ENCODE measurements around the gene GPX3. TPM values are rescaled to one million over a fixed set of nuclear protein-coding genes. Genes with fewer than 3 reads are reported as not detected.

Gene GPX3
- total and polyA plus RNA-seq, 9 of the 15 experiments (the other 6 are each of a cell fraction or from before 2014, with no cell fraction given): 0.25 to 0.86 TPM; not detected in 7

DNA sequence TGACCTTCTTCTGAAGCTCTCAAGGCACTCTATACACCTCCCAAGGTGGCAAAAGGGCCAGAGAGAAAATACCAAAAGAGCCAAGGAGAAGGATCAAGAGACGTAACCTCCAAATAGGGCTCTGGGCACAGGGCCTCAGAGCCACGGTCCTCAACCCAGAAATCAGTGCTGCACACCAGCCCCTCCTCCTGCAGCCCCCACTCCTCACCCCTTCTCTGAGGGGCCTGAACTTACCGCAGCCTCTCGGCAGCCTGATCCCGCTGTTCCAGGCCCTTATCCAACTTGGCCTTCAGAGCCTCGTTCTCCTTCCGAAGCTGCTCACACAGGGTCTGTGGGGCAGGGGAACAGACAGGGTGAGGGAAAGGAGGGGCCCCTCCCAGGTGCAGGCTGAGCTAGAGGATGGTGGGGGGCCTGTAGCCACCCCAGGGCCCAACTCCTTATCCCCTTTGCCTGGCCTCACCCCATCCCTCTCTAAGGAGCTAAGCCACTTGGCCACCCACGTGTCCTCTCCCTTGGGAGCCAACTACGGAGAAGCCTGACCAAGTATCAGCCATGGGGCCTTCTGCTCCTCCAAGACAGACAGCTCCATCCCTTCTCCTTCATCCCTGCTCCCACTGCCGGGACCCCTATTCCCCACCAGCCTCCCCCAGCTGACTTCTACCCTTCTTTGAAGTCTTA lies 31.7 kb downstream of the GPX3 start:
- POLR2A ChIA-PET: interaction anchor here (0.5 to 2.8 kb wide), 13 partner anchors 20 to 602 kb away, joined by 3 to 16 read pairs (median 3); partner anchors contain the start of genes ANXA6, RPS14 and TNIP1
- DNase-seq (ENCODE audit: extremely low read depth in 1 of 4, low spot score in 3 of 4) (no peak), ATAC-seq (peak; percentile 11; the same call in 2 of the 3 replicates), FAIRE-seq (no peak)
- Histone ChIP-seq H3K4me3 (no peak overlapping the region), H3K9me1 (ENCODE audit: control insufficient read depth, insufficient read depth, low read length) (peaks cover 8% of the 10 kb centered on the region), H3K4me2 (ENCODE audit: insufficient read depth, low read length) (no peak overlapping the region), H3K36me3 (ENCODE audit: control insufficient read depth, insufficient read depth, low read length) (peaks cover 56% of the 10 kb centered on the region), H3K27me3 (ENCODE audit: control insufficient read depth in 2 of 2, insufficient read depth in 2 of 2, low read length in 2 of 2) (no peaks in the 10 kb centered on the region), H3K79me2 (ENCODE audit: control insufficient read depth, insufficient read depth, low read length) (no peaks in the 10 kb centered on the region), H3K27ac (ENCODE audit: extremely low read depth, low read depth, low read length) (no peak overlapping the region), H3K4me1 (replicated peaks in 1 of 2; ENCODE audit: control insufficient read depth in 2 of 2, insufficient read depth in 2 of 2, low read length in 2 of 2) (peaks cover 0 to 4% of the 10 kb centered on the region in 2 experiments; a peak in 1 of 5 replicates), H3K9ac (ENCODE audit: insufficient read depth in 1 of 2, low read depth in 2 of 2, low read length in 2 of 2) (no peak overlapping the region), H3K9me3 (replicated peaks; ENCODE audit: control insufficient read depth, insufficient read depth, low read depth, low read length) (no peaks in the 10 kb centered on the region), H4K20me1 (replicated peaks; ENCODE audit: control insufficient read depth, insufficient read depth, low read length) (0 out of 2 replicates have a peak, but pooled peaks cover 4% of the 10 kb centered on the region), H2AFZ (ENCODE audit: low read depth, low read length) (no peak overlapping the region)
- TF ChIP-seq, protein P1, sequence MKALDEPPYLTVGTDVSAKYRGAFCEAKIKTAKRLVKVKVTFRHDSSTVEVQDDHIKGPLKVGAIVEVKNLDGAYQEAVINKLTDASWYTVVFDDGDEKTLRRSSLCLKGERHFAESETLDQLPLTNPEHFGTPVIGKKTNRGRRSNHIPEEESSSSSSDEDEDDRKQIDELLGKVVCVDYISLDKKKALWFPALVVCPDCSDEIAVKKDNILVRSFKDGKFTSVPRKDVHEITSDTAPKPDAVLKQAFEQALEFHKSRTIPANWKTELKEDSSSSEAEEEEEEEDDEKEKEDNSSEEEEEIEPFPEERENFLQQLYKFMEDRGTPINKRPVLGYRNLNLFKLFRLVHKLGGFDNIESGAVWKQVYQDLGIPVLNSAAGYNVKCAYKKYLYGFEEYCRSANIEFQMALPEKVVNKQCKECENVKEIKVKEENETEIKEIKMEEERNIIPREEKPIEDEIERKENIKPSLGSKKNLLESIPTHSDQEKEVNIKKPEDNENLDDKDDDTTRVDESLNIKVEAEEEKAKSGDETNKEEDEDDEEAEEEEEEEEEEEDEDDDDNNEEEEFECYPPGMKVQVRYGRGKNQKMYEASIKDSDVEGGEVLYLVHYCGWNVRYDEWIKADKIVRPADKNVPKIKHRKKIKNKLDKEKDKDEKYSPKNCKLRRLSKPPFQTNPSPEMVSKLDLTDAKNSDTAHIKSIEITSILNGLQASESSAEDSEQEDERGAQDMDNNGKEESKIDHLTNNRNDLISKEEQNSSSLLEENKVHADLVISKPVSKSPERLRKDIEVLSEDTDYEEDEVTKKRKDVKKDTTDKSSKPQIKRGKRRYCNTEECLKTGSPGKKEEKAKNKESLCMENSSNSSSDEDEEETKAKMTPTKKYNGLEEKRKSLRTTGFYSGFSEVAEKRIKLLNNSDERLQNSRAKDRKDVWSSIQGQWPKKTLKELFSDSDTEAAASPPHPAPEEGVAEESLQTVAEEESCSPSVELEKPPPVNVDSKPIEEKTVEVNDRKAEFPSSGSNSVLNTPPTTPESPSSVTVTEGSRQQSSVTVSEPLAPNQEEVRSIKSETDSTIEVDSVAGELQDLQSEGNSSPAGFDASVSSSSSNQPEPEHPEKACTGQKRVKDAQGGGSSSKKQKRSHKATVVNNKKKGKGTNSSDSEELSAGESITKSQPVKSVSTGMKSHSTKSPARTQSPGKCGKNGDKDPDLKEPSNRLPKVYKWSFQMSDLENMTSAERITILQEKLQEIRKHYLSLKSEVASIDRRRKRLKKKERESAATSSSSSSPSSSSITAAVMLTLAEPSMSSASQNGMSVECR (CRISPR knock-in tag; IDR thresholded peaks at IDR 0.05): no peak
- no peak for TF ChIP-seq GATA2 (CRISPR knock-in tag; IDR thresholded peaks at IDR 0.05)
- BruUV-seq (replicated peaks): no TSS peak
- CTCF ChIA-PET (ENCODE audit: low intra/inter-chr PET ratio): interaction anchor here (0.6 to 6.0 kb wide), 7 partner anchors 50 to 487 kb away, joined by 3 to 68 read pairs (median 3); no protein-coding TSS in a partner anchor
- WGBS (ENCODE audit: insufficient coverage, low coverage, missing lambda C conversion rate): 76% methylated on average over 9 of the region's 10 CpGs
- in situ Hi-C loops (cut with MboI) (loop anchor here (5.0 kb wide), 1 partner anchor 65 kb away; no protein-coding TSS in a partner anchor), intact Hi-C loops (cut with micrococcal nuclease) (loop anchor here (1.0 to 5.0 kb wide), 4 partner anchors 63 to 265 kb away; no protein-coding TSS in a partner anchor)

Data from K562 (cell line).